ENCODE measurements around the gene GRIK4. TPM values are rescaled to one million over a fixed set of nuclear protein-coding genes. Genes with fewer than 3 reads are reported as not detected.

GRIK4 gene
- total and polyA plus RNA-seq, 2 of the 4 experiments (the other 2 are of a cell fraction), result 0.18 to 0.38 TPM

- Histone ChIP-seq H3K56ac (ENCODE audit: extremely low read depth, insufficient read depth, low read length) (no peak overlapping the region), H3K9ac (ENCODE audit: low read depth, low read length) (no peak overlapping the region), H2AK9ac (replicated peaks; ENCODE audit: low read depth, low read length, poor library complexity) (no peak overlapping the region), H4K20me1 (ENCODE audit: insufficient read depth, low read length) (no peaks in the 10 kb centered on the region), H3K4me1 (ENCODE audit: control insufficient read depth, insufficient read depth, low read length) (no peaks in the 10 kb centered on the region), H3K4me3 (ENCODE audit: insufficient read depth, low read depth, low read length) (no peak overlapping the region), H2AFZ (replicated peaks; ENCODE audit: low read length, poor library complexity) (no peak overlapping the region), H4K91ac (ENCODE audit: insufficient read depth, low read depth, low read length) (no peak overlapping the region), H3K36me3 (ENCODE audit: control insufficient read depth, insufficient read depth, low read length) (no peaks in the 10 kb centered on the region), H4K5ac (ENCODE audit: low read depth, low read length) (no peak overlapping the region), H3K14ac (replicated peaks; ENCODE audit: low read depth, low read length) (no peak overlapping the region), H3K9me1 (ENCODE audit: insufficient read depth, low read length) (no peaks in the 10 kb centered on the region), H3K4me2 (ENCODE audit: low read depth, low read length) (no peak overlapping the region), H2BK5ac (ENCODE audit: low read depth, low read length, poor library complexity, severe bottlenecking) (no peak overlapping the region), H3K4ac (ENCODE audit: low read depth, low read length) (no peak overlapping the region), H3K18ac (ENCODE audit: low read depth, low read length) (no peak overlapping the region), H3K79me1 (ENCODE audit: low read depth in 1 of 2, low read length in 2 of 2) (no peaks in the 10 kb centered on the region), H2BK15ac (ENCODE audit: low read depth, low read length) (no peak overlapping the region), H3K9me3 (ENCODE audit: control insufficient read depth, insufficient read depth, low read length) (no peaks in the 10 kb centered on the region), H4K8ac (ENCODE audit: low read depth in 2 of 2, low read length in 2 of 2) (no peak overlapping the region), H2BK120ac (ENCODE audit: low read depth, low read length) (no peak overlapping the region), H2BK20ac (ENCODE audit: low read depth, low read length) (no peak overlapping the region), H2AK5ac (ENCODE audit: low read depth, low read length) (no peak overlapping the region), H3K23ac (ENCODE audit: low read depth, low read length) (no peak overlapping the region), H3K27me3 (ENCODE audit: control insufficient read depth, insufficient read depth, low read length) (peaks cover 3% of the 10 kb centered on the region; the same call in 1 of the 2 replicates), H3K27ac (ENCODE audit: insufficient read depth, low read length) (no peak overlapping the region)
- intact Hi-C loops (cut with micrococcal nuclease), result loop anchor here (10.0 kb wide), 1 partner anchor 209 kb away; no protein-coding TSS in a partner anchor
- CTCF ChIA-PET, result no interaction called here
- DNase-seq, result no peak
- POLR2A ChIA-PET (ENCODE audit: unreplicated experiment), result no interaction called here
- BruUV-seq (replicated peaks), result no TSS peak
- TF ChIP-seq CHD1 (IDR thresholded peaks at IDR 0.05; ENCODE audit: low read depth, low read length) (no peak), MXI1 (IDR thresholded peaks at IDR 0.05; ENCODE audit: borderline replicate concordance, low read depth, low read length) (no peak), MAFK (IDR thresholded peaks at IDR 0.05; ENCODE audit: low read depth, low read length) (no peak), USF2 (IDR thresholded peaks at IDR 0.05; ENCODE audit: low read depth, low read length) (no peak), CEBPB (IDR thresholded peaks at IDR 0.05; ENCODE audit: low read depth, low read length) (no peak), FOS (IDR thresholded peaks at IDR 0.05; ENCODE audit: low read depth, low read length) (no peak), RAD21 (IDR thresholded peaks at IDR 0.05; ENCODE audit: low read length) (no peak), SMC3 (IDR thresholded peaks at IDR 0.05; ENCODE audit: low read depth, low read length) (no peak), POLR2A (IDR thresholded peaks at IDR 0.05; ENCODE audit: low read depth, low read length) (no peak), MAZ (IDR thresholded peaks at IDR 0.05; ENCODE audit: borderline replicate concordance, low read depth, low read length) (no peak), RFX5 (IDR thresholded peaks at IDR 0.05; ENCODE audit: low read depth, low read length) (no peak), NFE2L2 (IDR thresholded peaks at IDR 0.05; ENCODE audit: low read depth, low read length) (no peak), RCOR1 (IDR thresholded peaks at IDR 0.05; ENCODE audit: insufficient replicate concordance, low read length) (no peak), BHLHE40 (IDR thresholded peaks at IDR 0.05; ENCODE audit: low read depth, low read length) (no peak), ELK1 (IDR thresholded peaks at IDR 0.05; ENCODE audit: borderline replicate concordance, low read depth, low read length) (no peak)
- TF ChIP-seq, protein P1, sequence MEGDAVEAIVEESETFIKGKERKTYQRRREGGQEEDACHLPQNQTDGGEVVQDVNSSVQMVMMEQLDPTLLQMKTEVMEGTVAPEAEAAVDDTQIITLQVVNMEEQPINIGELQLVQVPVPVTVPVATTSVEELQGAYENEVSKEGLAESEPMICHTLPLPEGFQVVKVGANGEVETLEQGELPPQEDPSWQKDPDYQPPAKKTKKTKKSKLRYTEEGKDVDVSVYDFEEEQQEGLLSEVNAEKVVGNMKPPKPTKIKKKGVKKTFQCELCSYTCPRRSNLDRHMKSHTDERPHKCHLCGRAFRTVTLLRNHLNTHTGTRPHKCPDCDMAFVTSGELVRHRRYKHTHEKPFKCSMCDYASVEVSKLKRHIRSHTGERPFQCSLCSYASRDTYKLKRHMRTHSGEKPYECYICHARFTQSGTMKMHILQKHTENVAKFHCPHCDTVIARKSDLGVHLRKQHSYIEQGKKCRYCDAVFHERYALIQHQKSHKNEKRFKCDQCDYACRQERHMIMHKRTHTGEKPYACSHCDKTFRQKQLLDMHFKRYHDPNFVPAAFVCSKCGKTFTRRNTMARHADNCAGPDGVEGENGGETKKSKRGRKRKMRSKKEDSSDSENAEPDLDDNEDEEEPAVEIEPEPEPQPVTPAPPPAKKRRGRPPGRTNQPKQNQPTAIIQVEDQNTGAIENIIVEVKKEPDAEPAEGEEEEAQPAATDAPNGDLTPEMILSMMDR (conservative IDR thresholded peaks at IDR 0.05; ENCODE audit: low read depth, low read length), result no peak
- WGBS, 2 experiments (ENCODE audit: extremely low coverage in 2 of 2, insufficient read length in 1 of 2), result 80% methylated on average over 1 of the region's 9 CpGs; no CpG with 5 or more reads in 1 of the 2 experiments
- dilution Hi-C loops (cut with HindIII; ENCODE audit: low sequenced_read_pairs, unreplicated experiment), result no loop called here
- no peak for ATAC-seq (ENCODE audit: low read depth)
- in situ Hi-C loops (cut with MboI; ENCODE audit: low sequenced_read_pairs), result no loop called here
Observed at GRCh38 chr11:120923866-120924508, 412.4 kb downstream of the GRIK4 start.
